Measurements from ENCODE around the gene INSYN1. TPM values are rescaled to one million over a fixed set of nuclear protein-coding genes. Genes with fewer than 3 reads are reported as not detected.

The INSYN1 gene
- total and polyA plus RNA-seq, 2 experiments from 2014 or later = 0.18 to 14.2 TPM

GRCh38 chr15:73712107-73712506 is 41.0 kb downstream of the INSYN1 start:
- no peak overlapping the region for H2AFZ ChIP-seq
- Mint-ChIP-seq H3K36me3 (ENCODE audit: low read depth) (peaks cover 58% of the 10 kb centered on the region), H3K4me3 (no peak overlapping the region), H3K9me3 (no peaks in the 10 kb centered on the region), H3K27me3 (ENCODE audit: insufficient read depth, low read depth, poor library complexity) (peaks cover 17% of the 10 kb centered on the region), H3K27ac (no peak overlapping the region), H3K4me1 (no peaks in the 10 kb centered on the region)
- H3K36me3 ChIP-seq (ENCODE audit: insufficient read depth) = no peaks in the 10 kb centered on the region
- H3K27ac ChIP-seq (ENCODE audit: low read depth) = no peak overlapping the region
- TF ChIP-seq, protein P1, sequence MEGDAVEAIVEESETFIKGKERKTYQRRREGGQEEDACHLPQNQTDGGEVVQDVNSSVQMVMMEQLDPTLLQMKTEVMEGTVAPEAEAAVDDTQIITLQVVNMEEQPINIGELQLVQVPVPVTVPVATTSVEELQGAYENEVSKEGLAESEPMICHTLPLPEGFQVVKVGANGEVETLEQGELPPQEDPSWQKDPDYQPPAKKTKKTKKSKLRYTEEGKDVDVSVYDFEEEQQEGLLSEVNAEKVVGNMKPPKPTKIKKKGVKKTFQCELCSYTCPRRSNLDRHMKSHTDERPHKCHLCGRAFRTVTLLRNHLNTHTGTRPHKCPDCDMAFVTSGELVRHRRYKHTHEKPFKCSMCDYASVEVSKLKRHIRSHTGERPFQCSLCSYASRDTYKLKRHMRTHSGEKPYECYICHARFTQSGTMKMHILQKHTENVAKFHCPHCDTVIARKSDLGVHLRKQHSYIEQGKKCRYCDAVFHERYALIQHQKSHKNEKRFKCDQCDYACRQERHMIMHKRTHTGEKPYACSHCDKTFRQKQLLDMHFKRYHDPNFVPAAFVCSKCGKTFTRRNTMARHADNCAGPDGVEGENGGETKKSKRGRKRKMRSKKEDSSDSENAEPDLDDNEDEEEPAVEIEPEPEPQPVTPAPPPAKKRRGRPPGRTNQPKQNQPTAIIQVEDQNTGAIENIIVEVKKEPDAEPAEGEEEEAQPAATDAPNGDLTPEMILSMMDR (conservative IDR thresholded peaks at IDR 0.05; ENCODE audit: low read depth in 2 of 2) = peak; percentile 43 to 78
- TF ChIP-seq ZNF114 (CRISPR knock-in tag; IDR thresholded peaks at IDR 0.05) = no peak
- H3K4me3 ChIP-seq = no peak overlapping the region
- peak; percentile 46 for DNase-seq (ENCODE audit: low spot score)
- H3K79me2 ChIP-seq (replicated peaks; ENCODE audit: insufficient read depth) = no peaks in the 10 kb centered on the region
- peaks cover 2% of the 10 kb centered on the region for H4K20me1 ChIP-seq (replicated peaks; ENCODE audit: insufficient read depth)
- H3K4me2 ChIP-seq = no peak overlapping the region
- no peaks in the 10 kb centered on the region for H3K4me1 ChIP-seq (ENCODE audit: insufficient read depth)
- H3F3A ChIP-seq (replicated peaks; ENCODE audit: low read depth) = no peaks in the 10 kb centered on the region
- H3K9me2 ChIP-seq (ENCODE audit: insufficient read depth) = no peaks in the 10 kb centered on the region
- H3K27me3 ChIP-seq (ENCODE audit: insufficient read depth) = no peaks in the 10 kb centered on the region
- peak; percentile 84 for ATAC-seq

DNA sequence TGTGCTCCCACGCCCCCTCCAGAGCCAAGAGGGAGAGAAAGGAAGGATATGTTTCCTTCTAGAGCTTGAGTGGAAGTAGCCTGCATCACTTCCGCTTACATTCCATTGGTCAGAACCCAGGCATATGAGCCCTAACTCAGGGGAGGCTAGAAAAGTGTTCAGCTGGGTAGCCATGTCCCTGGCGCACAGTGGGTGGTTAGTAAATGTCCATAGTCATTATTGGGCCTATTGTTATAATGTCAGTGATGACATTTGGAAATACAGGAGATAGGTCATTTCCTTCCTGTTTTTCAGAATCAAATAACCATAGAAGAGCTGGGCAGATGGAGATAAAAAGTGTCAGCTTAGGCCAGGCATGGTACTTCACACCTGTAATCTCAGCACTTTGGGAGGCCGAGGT is 41.6 kb downstream of the INSYN1 start:
- Histone ChIP-seq H3K9me2 (ENCODE audit: insufficient read depth) (no peaks in the 10 kb centered on the region), H3K36me3 (ENCODE audit: insufficient read depth) (no peaks in the 10 kb centered on the region; the same call in 1 of the 2 replicates), H3F3A (replicated peaks; ENCODE audit: low read depth) (no peaks in the 10 kb centered on the region), H3K27ac (ENCODE audit: low read depth) (no peak overlapping the region), H2AFZ (no peak overlapping the region), H3K4me2 (no peak overlapping the region), H3K79me2 (replicated peaks; ENCODE audit: insufficient read depth) (no peaks in the 10 kb centered on the region), H4K20me1 (replicated peaks; ENCODE audit: insufficient read depth) (peaks cover 2% of the 10 kb centered on the region), H3K4me3 (no peak overlapping the region), H3K27me3 (ENCODE audit: insufficient read depth) (no peaks in the 10 kb centered on the region), H3K4me1 (ENCODE audit: insufficient read depth) (no peaks in the 10 kb centered on the region)
- ATAC-seq (no peak), DNase-seq (ENCODE audit: low spot score) (no peak)
- Mint-ChIP-seq H3K4me3 (no peak overlapping the region), H3K27ac (no peak overlapping the region), H3K36me3 (ENCODE audit: low read depth) (peaks cover 62% of the 10 kb centered on the region), H3K4me1 (no peaks in the 10 kb centered on the region), H3K9me3 (no peaks in the 10 kb centered on the region), H3K27me3 (ENCODE audit: insufficient read depth, low read depth, poor library complexity) (peaks cover 17% of the 10 kb centered on the region)
- TF ChIP-seq CREB1 (CRISPR knock-in tag; IDR thresholded peaks at IDR 0.05; ENCODE audit: low read depth) = no peak
- no peak for TF ChIP-seq POLR2AphosphoS5 (IDR thresholded peaks at IDR 0.05; ENCODE audit: low read depth)
- TF ChIP-seq EZH2phosphoT487 (IDR thresholded peaks at IDR 0.05; ENCODE audit: unreplicated experiment) = no peak
- TF ChIP-seq STAT1 (IDR thresholded peaks at IDR 0.05; ENCODE audit: unreplicated experiment) = no peak
- TF ChIP-seq, protein P2, sequence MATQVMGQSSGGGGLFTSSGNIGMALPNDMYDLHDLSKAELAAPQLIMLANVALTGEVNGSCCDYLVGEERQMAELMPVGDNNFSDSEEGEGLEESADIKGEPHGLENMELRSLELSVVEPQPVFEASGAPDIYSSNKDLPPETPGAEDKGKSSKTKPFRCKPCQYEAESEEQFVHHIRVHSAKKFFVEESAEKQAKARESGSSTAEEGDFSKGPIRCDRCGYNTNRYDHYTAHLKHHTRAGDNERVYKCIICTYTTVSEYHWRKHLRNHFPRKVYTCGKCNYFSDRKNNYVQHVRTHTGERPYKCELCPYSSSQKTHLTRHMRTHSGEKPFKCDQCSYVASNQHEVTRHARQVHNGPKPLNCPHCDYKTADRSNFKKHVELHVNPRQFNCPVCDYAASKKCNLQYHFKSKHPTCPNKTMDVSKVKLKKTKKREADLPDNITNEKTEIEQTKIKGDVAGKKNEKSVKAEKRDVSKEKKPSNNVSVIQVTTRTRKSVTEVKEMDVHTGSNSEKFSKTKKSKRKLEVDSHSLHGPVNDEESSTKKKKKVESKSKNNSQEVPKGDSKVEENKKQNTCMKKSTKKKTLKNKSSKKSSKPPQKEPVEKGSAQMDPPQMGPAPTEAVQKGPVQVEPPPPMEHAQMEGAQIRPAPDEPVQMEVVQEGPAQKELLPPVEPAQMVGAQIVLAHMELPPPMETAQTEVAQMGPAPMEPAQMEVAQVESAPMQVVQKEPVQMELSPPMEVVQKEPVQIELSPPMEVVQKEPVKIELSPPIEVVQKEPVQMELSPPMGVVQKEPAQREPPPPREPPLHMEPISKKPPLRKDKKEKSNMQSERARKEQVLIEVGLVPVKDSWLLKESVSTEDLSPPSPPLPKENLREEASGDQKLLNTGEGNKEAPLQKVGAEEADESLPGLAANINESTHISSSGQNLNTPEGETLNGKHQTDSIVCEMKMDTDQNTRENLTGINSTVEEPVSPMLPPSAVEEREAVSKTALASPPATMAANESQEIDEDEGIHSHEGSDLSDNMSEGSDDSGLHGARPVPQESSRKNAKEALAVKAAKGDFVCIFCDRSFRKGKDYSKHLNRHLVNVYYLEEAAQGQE (IDR thresholded peaks at IDR 0.05; ENCODE audit: unreplicated experiment) = no peak
- no peak for TF ChIP-seq EZH2 (IDR thresholded peaks at IDR 0.05; ENCODE audit: low read depth, unreplicated experiment)
- TF ChIP-seq, protein P1 (conservative IDR thresholded peaks at IDR 0.05; ENCODE audit: low read depth in 2 of 2) = no peak
- TF ChIP-seq ZNF114 (CRISPR knock-in tag; IDR thresholded peaks at IDR 0.05) = no peak
